IMR-90 (cell line): ENCODE results near the gene CREBL2. TPM values are rescaled to one million over a fixed set of nuclear protein-coding genes. Genes with fewer than 3 reads are reported as not detected.
"Not testable (repeated sequence)": the region's sequence is repeated elsewhere in the genome, so short reads cannot be mapped to it uniquely, and the experiment has no call there.

Experiments
- ATAC-seq: fragments of 200-7000 bp; cut with Tn5 transposase; 2 replicates; pipeline ENCODE4 v1.9.1; 2020; ENCODE audit warnings: low read depth, mild to moderate bottlenecking, moderate library complexity
- BruUV-seq: library from RNA; stranded (reverse); fragments of 400-500 nt; replicated peaks from 2 replicates; lab custom pipeline; 2021; lab: Mats Ljungman, UMichigan
- CTCF ChIA-PET: fragments of 300-600 bp; formaldehyde crosslinking; extraction: SDS; loops from one replicate; lab custom pipeline; 2021; ENCODE audit warnings: antibody characterized with exemption; lab: Yijun Ruan, JAX
- POLR2A ChIA-PET: fragments of 300-600 bp; sonication (Branson Sonifier 250); formaldehyde crosslinking; loops from one replicate; lab custom pipeline; 2022; ENCODE audit warnings: antibody characterized with exemption; ENCODE audit not compliant: unreplicated experiment; lab: Charles Lee
- DNase-seq: peaks from one replicate; pipeline ENCODE4 v3.0.0; 2013
- H2AFZ ChIP-seq: replicated peaks from 2 replicates; pipeline ENCODE3; 2013; ENCODE audit warnings: low read length, mild to moderate bottlenecking; ENCODE audit not compliant: poor library complexity
- H2AK5ac ChIP-seq: 2 replicates; pipeline ENCODE4 v1.6.1; 2013; ENCODE audit warnings: low read depth, low read length, inconsistent platforms
- H2AK9ac ChIP-seq: replicated peaks from 2 replicates; pipeline ENCODE3; 2013; ENCODE audit warnings: mild to moderate bottlenecking, low read depth, low read length, moderate library complexity; ENCODE audit not compliant: poor library complexity
- H2BK120ac ChIP-seq: 2 replicates; pipeline ENCODE4 v1.6.1; 2013; ENCODE audit warnings: low read depth, low read length, inconsistent platforms
- H2BK15ac ChIP-seq: 3 replicates; pipeline ENCODE4 v1.6.1; 2013; ENCODE audit warnings: low read depth, low read length, inconsistent platforms
- H2BK20ac ChIP-seq: 2 replicates; pipeline ENCODE4 v1.6.1; 2013; ENCODE audit warnings: low read depth, mild to moderate bottlenecking, inconsistent platforms, low read length, moderate library complexity
- H2BK5ac ChIP-seq: 2 replicates; pipeline ENCODE4 v1.6.1; 2013; ENCODE audit warnings: mild to moderate bottlenecking, low read depth, low read length, inconsistent platforms; ENCODE audit not compliant: poor library complexity, severe bottlenecking
- H3K14ac ChIP-seq: replicated peaks from 2 replicates; pipeline ENCODE4 v1.6.1; 2013; ENCODE audit warnings: low read depth, low read length, inconsistent platforms
- H3K18ac ChIP-seq: 2 replicates; pipeline ENCODE4 v1.6.1; 2013; ENCODE audit warnings: low read depth, low read length, control low read depth
- H3K23ac ChIP-seq: 2 replicates; pipeline ENCODE4 v1.6.1; 2013; ENCODE audit warnings: low read depth, low read length, inconsistent platforms
- H3K27ac ChIP-seq: 2 replicates; pipeline ENCODE4 v1.5.1; 2013; ENCODE audit warnings: mild to moderate bottlenecking, control low read depth, low read length; ENCODE audit not compliant: insufficient read depth
- H3K27me3 ChIP-seq: 2 replicates; pipeline ENCODE4 v1.6.1; 2013; ENCODE audit warnings: low read length; ENCODE audit not compliant: control insufficient read depth, insufficient read depth
- H3K36me3 ChIP-seq: 2 replicates; pipeline ENCODE4 v1.6.1; 2013; ENCODE audit warnings: low read length, mixed read lengths; ENCODE audit not compliant: control insufficient read depth, insufficient read depth
- H3K4ac ChIP-seq: 2 replicates; pipeline ENCODE4 v1.6.1; 2013; ENCODE audit warnings: low read depth, low read length, inconsistent platforms
- H3K4me1 ChIP-seq: 2 replicates; pipeline ENCODE4 v1.6.1; 2013; ENCODE audit warnings: low read length, mixed read lengths; ENCODE audit not compliant: control insufficient read depth, insufficient read depth
- H3K4me2 ChIP-seq: 2 replicates; pipeline ENCODE4 v1.6.1; 2013; ENCODE audit warnings: low read depth, mild to moderate bottlenecking, control low read depth, low read length, moderate library complexity
- H3K4me3 ChIP-seq: 2 replicates; pipeline ENCODE4 v1.5.1; 2013; ENCODE audit warnings: low read depth, mild to moderate bottlenecking, control low read depth, low read length, moderate library complexity; ENCODE audit not compliant: insufficient read depth
- H3K56ac ChIP-seq: 2 replicates; pipeline ENCODE4 v1.6.1; 2013; ENCODE audit warnings: low read length, inconsistent platforms; ENCODE audit not compliant: insufficient read depth; ENCODE audit errors: extremely low read depth
- H3K79me1 ChIP-seq, 2 experiments: 2 replicates each; pipeline ENCODE4 v1.6.1; 2013; ENCODE audit warnings: low read length in 2 of 2, inconsistent platforms in 1 of 2, low read depth in 1 of 2
- H3K9ac ChIP-seq: 2 replicates; pipeline ENCODE4 v1.6.1; 2013; ENCODE audit warnings: low read depth, low read length, control low read depth
- H3K9me1 ChIP-seq: 2 replicates; pipeline ENCODE4 v1.6.1; 2013; ENCODE audit warnings: low read length, inconsistent platforms; ENCODE audit not compliant: insufficient read depth
- H3K9me3 ChIP-seq: 2 replicates; pipeline ENCODE4 v1.6.1; 2013; ENCODE audit warnings: low read length; ENCODE audit not compliant: control insufficient read depth, insufficient read depth
- H4K20me1 ChIP-seq: 2 replicates; pipeline ENCODE4 v1.6.1; 2013; ENCODE audit warnings: low read length, inconsistent platforms; ENCODE audit not compliant: insufficient read depth
- H4K5ac ChIP-seq: 2 replicates; pipeline ENCODE4 v1.6.1; 2013; ENCODE audit warnings: mild to moderate bottlenecking, low read depth, low read length, control low read depth
- H4K8ac ChIP-seq, 2 experiments: 2 replicates each; pipeline ENCODE4 v1.6.1; 2013; ENCODE audit warnings: low read depth in 2 of 2, low read length in 2 of 2, control low read depth in 1 of 2, inconsistent platforms in 1 of 2
- H4K91ac ChIP-seq: 2 replicates; pipeline ENCODE4 v1.6.1; 2013; ENCODE audit warnings: low read depth, low read length, inconsistent platforms; ENCODE audit not compliant: insufficient read depth
- WGBS, 2 experiments: methylation state at CpG; one replicate each; pipeline versions ENCODE4 v1.1.5 to v1.1.7; 2013; ENCODE audit warnings: missing lambda C conversion rate in 2 of 2; ENCODE audit not compliant: insufficient read length in 1 of 2; ENCODE audit errors: extremely low coverage in 2 of 2; 5-methylcytosine and 5-hydroxymethylcytosine counted together
- dilution Hi-C: fragments of 300-500 bp; cut with HindIII; formaldehyde crosslinking; loops from one replicate; pipeline ENCODE4 v1.14.3; 2018; ENCODE audit warnings: low sequenced_read_pairs; ENCODE audit not compliant: unreplicated experiment
- in situ Hi-C: fragments of 300-500 bp; cut with MboI; formaldehyde crosslinking; loops from 3 replicates; pipeline ENCODE4 v1.14.3; 2019; ENCODE audit warnings: low sequenced_read_pairs, inconsistent platforms, mixed read lengths
- intact Hi-C: fragments of 100-400 bp; cut with micrococcal nuclease; formaldehyde crosslinking; loops from 2 replicates; pipeline ENCODE4 v1.10.0; 2022
- polyA plus RNA-seq, 3 experiments: library from polyadenylated mRNA; depleted of rRNA; stranded (reverse); fragments of >200 nt; gene quantifications; 2 replicates each; pipeline ENCODE4 v1.2.3, GENCODE V29; 2012; ENCODE audit warnings: low replicate concordance in 1 of 3
- total RNA-seq: library from RNA; depleted of rRNA; stranded (reverse); fragments of >200 nt; gene quantifications from 2 replicates; pipeline ENCODE4 v1.2.3, GENCODE V29; 2012

CREBL2 gene
- total and polyA plus RNA-seq, 2 of the 4 experiments (the other 2 are of a cell fraction) = 11.5 to 19.0 TPM

DNA sequence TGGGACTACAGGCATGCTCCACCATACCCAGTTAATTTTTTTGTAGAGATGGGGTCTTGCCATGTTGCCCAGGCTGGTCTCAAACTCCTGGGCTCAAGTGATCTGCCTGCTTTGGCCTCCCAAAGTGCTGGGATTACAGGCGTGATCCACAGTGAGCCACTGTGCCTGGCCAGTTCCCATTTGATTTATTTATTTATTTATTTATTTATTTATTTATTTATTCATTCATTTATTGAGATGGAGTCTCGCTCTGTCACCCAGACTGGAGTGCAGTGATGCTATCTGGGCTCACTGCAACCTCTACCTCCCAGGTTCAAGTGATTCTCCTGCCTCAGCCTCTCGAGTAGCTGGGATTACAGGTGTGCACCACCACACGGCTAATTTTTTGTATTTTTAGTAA lies 41.0 kb downstream of the CREBL2 start:
- in situ Hi-C loops, BruUV-seq: not testable (repeated sequence)

More for the DNA sequence above, 41.0 kb downstream of the CREBL2 start:
- CTCF ChIA-PET, H3K14ac ChIP-seq, H3K79me1 ChIP-seq, H4K20me1 ChIP-seq, H3K27me3 ChIP-seq, H3K27ac ChIP-seq, H3K9me1 ChIP-seq, H2AK5ac ChIP-seq, H2AFZ ChIP-seq, intact Hi-C loops, H3K18ac ChIP-seq, H3K23ac ChIP-seq, H3K4me2 ChIP-seq, POLR2A ChIA-PET, H2BK15ac ChIP-seq, dilution Hi-C loops, H2AK9ac ChIP-seq, H4K91ac ChIP-seq, DNase-seq, H2BK120ac ChIP-seq, ATAC-seq, H4K8ac ChIP-seq, H2BK20ac ChIP-seq, H3K9ac ChIP-seq, H3K36me3 ChIP-seq, H3K56ac ChIP-seq, H2BK5ac ChIP-seq, H3K4me1 ChIP-seq, H3K4me3 ChIP-seq, H3K4ac ChIP-seq, H4K5ac ChIP-seq: not testable (repeated sequence)
- peaks cover 17% of the 10 kb centered on the region for H3K9me3 ChIP-seq
- no CpG with 5 or more reads among the region's 4 CpGs for WGBS, 2 experiments
